Iris pigment epithelial cell (primary cell): Measurements from ENCODE around the gene FAM177A1.
"Not testable (repeated sequence)": the region's sequence is repeated elsewhere in the genome, so short reads cannot be mapped to it uniquely, and the experiment has no call there.

Source experiments
- DNase-seq: peaks from one replicate; pipeline ENCODE4 v3.0.0-alpha.2; 2011; ENCODE audit warnings: low read depth

FAM177A1 gene

DNA sequence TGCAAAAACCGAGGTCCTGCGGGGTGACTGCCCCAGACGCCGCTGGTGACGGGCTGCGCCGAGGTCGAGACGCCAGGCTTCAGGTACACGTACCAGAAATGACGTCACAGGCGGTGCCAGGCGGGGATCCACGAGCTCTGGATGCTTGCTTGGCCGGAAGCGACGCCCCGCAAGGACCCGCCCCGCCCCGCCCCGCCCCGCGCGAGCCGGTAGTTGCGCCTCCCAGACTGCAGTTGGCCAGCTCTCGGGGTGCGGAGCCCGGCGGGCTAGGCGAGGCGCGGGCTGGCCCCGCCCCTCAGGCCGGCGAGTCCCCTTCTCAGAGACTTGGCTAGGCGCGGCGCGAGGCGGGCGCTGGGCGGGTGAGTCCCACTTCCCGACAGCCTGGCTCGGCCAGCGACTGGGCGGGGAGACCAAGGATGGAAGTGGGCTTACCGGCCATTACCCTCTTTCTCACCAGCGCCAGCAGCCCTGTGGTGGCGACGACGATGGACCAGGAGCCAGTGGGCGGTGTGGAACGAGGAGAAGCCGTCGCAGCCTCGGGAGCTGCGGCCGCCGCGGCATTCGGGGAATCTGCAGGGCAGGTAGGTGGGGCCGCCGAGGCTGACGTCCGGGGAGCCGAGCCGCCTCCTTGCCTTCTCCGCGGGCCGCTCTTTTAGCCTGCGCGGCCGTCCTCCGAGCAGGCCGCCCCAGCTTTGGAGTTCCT, at the start of gene FAM177A1:
Gene FAM177A1 (plus strand): TSS at position 225 of the 703 bp plus-strand sequence. CDS start 192 bp downstream, at position 417.
- peak; percentile 99 for DNase-seq

DNA sequence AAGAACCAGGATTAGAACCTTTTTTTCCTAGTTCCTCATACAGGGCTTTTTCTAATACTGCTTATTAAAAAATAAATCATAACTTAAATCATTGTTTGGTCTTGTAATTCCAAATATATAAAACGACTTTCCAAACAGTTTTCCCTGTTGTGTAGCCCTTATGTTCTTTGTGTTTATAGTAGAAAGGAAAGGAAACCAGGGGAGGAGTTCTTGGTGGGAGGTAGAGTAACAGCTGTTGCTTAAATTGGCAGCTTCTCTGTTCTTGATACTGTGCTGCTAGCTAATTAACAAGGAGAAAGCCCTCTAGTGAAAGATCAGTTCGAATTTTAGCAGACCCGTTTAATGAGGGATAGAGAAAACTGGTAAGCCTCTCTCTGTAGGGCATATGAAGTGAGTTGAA, 48.3 kb upstream of the FAM177A1 start:
- DNase-seq: peak; percentile 22

- no peak for DNase-seq
Observed at GRCh38 chr14:34999500-34999899, 46.6 kb upstream of the FAM177A1 start.

DNA sequence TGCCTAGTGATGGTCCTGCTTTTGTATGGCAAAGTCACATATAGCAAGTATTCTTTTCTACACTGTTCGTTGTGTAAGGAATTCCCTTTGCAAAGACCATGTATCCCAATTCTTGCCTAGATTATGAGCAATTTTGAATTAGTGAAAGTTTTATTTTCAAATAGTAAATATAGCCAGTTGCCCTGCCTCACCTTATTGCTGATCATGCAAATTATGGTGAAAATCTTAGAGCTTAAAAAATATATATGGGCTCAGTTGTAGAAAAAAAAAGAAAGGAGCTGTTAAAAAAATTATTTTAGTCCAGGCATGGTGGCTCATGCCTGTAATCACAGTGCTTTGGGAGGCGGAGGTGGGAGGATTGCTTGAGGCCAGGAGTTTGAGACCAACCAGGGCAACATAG, 44.5 kb upstream of the FAM177A1 start:
- DNase-seq: no peak

DNA sequence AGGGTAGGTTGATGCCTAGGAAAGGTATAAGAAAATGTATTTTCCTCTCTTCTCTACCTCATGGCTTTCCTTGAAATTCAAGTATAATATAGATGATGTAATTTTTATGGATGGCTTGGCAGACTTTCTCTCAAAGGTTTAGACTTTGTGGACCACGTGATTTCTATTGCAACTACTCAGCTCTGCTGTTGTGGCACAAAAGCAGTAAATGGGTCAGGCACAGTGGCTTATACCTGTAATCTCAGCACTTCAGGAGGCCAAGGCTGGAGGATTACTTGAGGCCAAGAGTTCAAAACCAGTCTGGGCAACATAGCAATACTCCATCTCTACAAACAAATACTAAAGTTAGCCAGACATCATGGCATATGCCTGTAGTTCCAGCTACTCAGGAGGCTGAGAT, 41.2 kb upstream of the FAM177A1 start:
- DNase-seq: no peak

DNA sequence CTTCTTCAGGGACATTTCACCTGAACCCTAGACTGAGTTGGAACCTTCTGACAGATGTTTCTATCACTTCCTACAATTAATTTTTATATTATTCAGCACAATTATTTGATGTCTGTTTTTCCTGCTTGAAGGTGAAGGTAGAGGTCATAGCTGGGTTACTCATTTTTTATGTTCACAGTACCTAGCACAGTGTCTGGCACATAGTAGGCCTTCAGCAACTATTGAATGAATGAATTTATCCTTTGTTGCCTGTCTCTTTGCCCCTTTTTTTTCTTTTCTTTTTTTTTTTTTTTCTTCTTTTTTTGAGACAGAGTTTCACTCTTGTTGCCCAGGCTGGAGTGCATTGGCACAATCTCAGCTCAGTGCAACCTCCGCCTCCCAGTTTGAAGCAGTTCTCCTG, 29.5 kb upstream of the FAM177A1 start:
- DNase-seq: no peak

- DNase-seq: no peak
Observed at GRCh38 chr14:35020713-35021112, 25.4 kb upstream of the FAM177A1 start.

DNA sequence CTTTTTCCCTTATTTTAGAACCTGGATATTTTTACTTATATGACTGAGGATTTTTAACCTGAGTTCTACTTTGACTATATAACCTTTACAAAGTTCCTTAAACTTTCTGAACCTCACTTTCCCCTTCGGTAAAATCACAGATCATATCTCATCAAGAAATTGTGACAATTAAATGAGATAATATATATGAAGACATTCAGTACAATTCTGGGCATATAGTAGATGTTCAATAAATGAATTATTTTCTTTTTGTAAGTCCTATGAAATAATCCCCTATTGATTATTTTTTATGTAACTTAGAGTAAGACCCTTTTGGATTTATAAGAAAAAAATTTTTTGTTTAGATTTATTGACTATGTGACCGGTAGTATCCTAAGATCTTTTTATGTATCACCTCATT, 17.6 kb upstream of the FAM177A1 start:
- DNase-seq: no peak

GRCh38 chr14:35032562-35032961, 13.5 kb upstream of the FAM177A1 start:
- DNase-seq: no peak

DNA sequence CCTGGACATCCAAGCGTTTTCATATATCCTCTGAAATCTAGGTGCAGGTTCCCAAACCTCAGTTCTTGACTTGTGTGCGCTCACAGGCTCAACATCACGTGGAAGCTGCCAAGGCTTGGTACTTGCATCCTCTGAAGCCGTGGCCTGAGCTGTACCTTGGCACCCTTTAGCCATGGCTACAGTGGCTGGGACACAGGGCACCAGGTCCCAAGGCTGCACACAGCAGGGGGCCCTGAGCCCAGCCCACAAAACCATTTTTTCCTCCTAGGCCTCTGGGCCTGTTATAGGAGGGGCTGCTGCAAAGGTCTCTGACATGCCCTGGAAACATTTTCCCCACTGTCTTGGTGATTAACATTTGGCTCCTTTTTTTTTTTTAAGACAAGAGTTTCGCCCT, 11.6 kb upstream of the FAM177A1 start:
- DNase-seq: no peak

DNA sequence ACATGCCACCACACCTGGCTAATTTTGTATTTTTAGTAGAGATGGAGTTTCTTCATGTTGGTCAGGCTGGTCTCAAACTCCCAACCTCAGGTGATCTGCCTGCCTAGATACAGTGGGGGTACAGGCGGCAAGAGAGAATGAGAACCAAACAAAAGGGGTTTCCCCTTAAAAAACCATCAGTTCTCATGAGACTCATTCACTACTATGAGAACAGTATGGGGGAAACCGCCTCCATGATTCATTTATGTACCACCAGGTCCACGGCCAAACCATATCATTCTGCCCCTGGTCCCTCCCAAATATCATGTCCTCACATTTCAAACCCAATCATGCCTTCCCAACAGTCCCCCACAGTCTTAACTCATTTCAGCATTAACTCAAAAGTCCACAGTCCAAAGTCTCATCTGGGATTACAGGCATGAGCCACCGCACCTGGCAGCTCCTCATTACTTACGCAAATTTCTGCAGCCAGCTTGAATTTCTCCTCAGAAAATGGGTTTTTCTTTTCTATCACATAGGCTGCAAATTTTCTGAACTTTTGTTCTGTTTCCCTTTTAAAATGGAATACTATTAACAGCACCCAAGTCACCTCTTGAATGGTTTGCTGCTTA, 11.0 kb upstream of the FAM177A1 start:
- DNase-seq: not testable (repeated sequence)

- not testable (repeated sequence) for DNase-seq
Observed at GRCh38 chr14:35038312-35038711, 7.8 kb upstream of the FAM177A1 start.

GRCh38 chr14:35042632-35043031, 3.4 kb upstream of the FAM177A1 start:
- DNase-seq: no peak

GRCh38 chr14:35043046-35043445, 3.0 kb upstream of the FAM177A1 start:
- DNase-seq: peak; percentile 42

DNA sequence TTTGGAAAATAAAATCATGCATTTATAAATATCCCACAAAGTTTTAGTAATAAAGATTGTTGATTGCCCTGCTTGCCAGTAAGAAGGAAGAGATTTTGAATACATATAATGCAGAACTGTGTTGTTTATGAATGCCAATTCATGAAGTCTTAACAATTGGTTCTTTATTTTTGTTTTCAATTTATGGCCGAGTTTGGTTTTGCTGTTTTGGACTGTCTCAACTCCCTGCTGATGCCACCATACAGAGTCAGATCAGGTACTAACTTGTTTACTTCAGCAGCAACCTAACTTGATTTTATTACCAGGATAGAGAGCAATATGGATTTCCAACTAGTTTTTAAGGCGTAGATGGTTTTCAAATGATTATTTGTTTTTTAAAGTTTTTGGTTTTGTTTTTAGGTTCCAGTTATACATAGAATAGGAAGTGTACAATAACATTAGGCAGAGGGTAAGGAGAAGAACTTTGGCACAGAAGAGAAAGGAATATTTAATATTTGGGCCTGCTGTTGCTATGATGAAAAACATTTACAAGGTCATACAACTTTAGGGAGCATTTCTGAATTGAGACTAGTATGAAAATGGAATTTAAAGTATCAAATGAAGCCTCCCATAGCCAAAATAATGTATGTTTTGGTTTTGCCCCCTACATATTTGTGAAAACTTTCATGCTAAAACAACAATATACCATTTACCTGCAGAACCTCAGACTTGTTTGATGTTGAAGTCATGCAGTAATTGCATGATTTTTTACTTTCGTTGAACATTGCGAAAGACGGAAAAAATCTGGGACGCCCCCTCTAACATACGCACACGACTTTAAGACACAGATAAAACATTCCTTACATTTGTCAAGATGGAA, 904 bp upstream of the FAM177A1 start:
- DNase-seq: peak; percentile 84

DNA sequence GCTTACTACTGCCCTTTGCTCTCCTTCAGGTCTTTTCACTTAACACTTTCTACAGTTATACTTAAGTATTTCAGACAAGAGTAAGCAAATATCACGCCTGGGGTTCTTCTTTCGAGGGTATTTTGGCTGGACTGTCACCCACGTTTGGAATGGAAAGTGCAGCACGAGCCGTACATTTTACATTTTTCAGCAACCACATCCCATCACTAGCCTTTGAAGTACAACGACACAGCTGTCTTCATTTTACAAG, 349 bp upstream of the FAM177A1 start:
- DNase-seq: no peak

DNA sequence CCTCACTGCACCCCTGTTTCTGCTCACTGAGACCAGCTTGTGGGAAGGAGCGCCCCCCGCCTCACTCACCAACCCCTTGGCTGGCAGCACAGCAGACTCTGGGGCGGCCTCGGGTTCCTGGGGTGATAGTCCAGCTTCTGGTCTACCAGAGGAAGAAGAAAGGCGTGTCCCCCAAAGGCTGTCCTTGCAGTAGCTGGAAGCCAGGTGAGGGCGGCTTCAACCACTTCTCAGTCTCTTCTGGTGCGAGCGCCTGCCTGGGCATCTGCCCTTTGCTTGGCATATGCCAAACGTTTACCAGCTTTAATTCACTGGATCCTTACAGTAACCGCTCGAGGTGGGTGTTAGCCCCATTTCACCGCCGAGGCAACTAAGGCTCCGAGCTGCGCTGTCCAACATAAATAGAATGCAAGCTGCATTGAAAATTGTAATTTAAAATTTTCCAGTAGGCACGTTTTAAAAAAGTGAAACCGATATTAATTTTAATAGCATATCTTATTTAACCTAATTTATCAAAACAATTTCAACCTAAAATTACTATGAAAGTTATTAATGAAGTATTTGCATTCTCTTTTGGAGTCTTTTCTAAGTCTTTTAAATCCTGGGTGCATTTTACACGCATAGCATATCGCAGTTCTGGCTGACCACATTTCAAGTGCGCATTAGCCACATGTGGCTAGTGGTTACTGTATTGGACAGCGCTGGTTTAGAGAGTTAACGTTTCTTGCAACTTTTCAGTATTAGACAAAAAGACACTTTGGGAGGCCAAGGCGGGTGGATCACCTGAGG, 872 bp downstream of the FAM177A1 start:
- DNase-seq: peak; percentile 56

- no peak for DNase-seq
Observed at GRCh38 chr14:35047976-35048513, 2.0 kb downstream of the FAM177A1 start.

- DNase-seq: peak; percentile 72
Observed at GRCh38 chr14:35050652-35051051, 4.6 kb downstream of the FAM177A1 start.

GRCh38 chr14:35051796-35052195, 5.7 kb downstream of the FAM177A1 start:
- peak; percentile 89 for DNase-seq

DNA sequence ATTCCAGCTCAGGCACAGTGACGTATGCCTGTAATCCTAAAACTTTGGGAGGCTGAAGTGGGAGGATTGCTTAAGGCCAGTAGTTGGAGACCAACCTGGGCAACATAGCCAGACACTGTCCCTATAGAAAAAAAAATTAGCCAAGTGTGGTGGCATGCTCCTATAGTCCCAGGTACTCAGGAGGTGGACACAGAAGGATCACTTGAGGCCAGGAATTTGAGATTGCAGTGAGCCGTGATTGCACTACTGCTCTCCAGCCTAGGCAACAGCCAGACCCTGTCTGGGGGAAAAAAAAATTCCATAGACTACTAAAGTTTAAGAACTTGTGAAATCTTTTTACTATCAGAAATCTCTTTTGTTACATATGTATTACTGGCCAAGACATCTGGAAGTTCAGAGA, 6.6 kb downstream of the FAM177A1 start:
- no peak for DNase-seq
